HepG2 (cell line): ENCODE results near the gene C10orf90.

Experiments
- CTCF ChIP-seq: sonication (generic); formaldehyde crosslinking; IDR thresholded peaks from 2 replicates; pipeline ENCODE4 v1.5.0; 2020; ENCODE audit warnings: mild to moderate bottlenecking, missing genetic modification reagents, moderate library complexity
- HOXA7 ChIP-seq: sonication (generic); formaldehyde crosslinking; IDR thresholded peaks from 2 replicates; pipeline ENCODE4 v1.8.1; 2022; ENCODE audit warnings: mild to moderate bottlenecking, missing genetic modification reagents, moderate library complexity
- RAD21 ChIP-seq: fragments of 450-650 bp; formaldehyde crosslinking; IDR thresholded peaks from 2 replicates; pipeline ENCODE4 v1.5.0; 2020; ENCODE audit warnings: mild to moderate bottlenecking
- RAD51 ChIP-seq: fragments of 450-650 bp; IDR thresholded peaks from 2 replicates; pipeline ENCODE4 v1.6.1; 2016; ENCODE audit warnings: borderline replicate concordance
- USF2 ChIP-seq, 2 experiments: sonication (generic) in 1 of 2; formaldehyde crosslinking in 1 of 2; IDR thresholded peaks; 2 replicates each; pipeline versions ENCODE4 v1.5.1 to v1.6.1; 2011 to 2020; ENCODE audit warnings: borderline replicate concordance in 1 of 2, low read depth in 1 of 2, low read length in 1 of 2, mild to moderate bottlenecking in 1 of 2, missing genetic modification reagents in 1 of 2, moderate library complexity in 1 of 2
- YY1 ChIP-seq: IDR thresholded peaks from 2 replicates; pipeline ENCODE4 v1.6.1; 2011; ENCODE audit warnings: low read length, low read depth, moderate library complexity, mild to moderate bottlenecking; ENCODE audit not compliant: insufficient read depth, insufficient replicate concordance
- ZFP1 ChIP-seq: IDR thresholded peaks from 2 replicates; pipeline ENCODE4 v1.6.1; 2016
- ZFP36L2 ChIP-seq: sonication (generic); formaldehyde crosslinking; IDR thresholded peaks from 2 replicates; pipeline ENCODE4 v1.4.0; 2020; ENCODE audit warnings: missing genetic modification reagents
- ZNF331 ChIP-seq: sonication (generic); formaldehyde crosslinking; IDR thresholded peaks from 2 replicates; pipeline ENCODE4 v1.4.0; 2020; ENCODE audit warnings: missing genetic modification reagents
- ZNF501 ChIP-seq: sonication (generic); formaldehyde crosslinking; IDR thresholded peaks from 2 replicates; pipeline ENCODE4 v1.5.1; 2020; ENCODE audit warnings: mild to moderate bottlenecking, moderate library complexity, missing genetic modification reagents
- TF ChIP-seq, protein P1 (sequence below): sonication (generic); formaldehyde crosslinking; IDR thresholded peaks from 2 replicates; pipeline ENCODE4 v1.4.0; 2020; ENCODE audit warnings: mild to moderate bottlenecking, missing genetic modification reagents

DNA sequence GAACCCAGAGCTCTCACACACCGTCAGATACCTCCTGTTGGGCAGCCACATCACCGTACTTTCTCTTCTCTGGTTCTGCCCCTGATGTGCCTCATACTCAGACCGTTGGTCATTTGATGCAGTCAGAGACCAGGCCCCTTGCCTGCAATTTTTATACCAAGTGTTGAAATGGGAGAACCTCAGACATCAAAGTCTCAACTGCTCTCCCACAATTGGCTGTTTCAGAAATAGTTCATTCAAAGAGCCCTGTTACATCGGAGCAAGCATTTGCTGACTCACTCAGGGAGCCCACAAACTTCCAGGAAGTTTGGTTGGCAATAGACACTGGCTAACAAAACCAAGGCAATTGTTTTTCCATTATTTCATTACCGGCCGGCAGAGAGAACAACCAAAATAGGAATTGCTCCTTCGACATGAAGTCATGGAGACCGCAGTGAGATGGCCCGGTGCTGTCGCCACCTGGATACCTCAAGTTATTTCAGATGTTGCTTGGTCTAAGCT is 248.7 kb downstream of the C10orf90 start:
- TF ChIP-seq HOXA7 (CRISPR knock-in tag) (no peak), ZNF331 (CRISPR knock-in tag) (no peak), ZFP36L2 (CRISPR knock-in tag) (no peak), ZFP1 (CRISPR knock-in tag) (no peak), RAD51 (no peak), RAD21 (no peak), ZNF501 (CRISPR knock-in tag) (no peak), YY1 (no peak), CTCF (no peak), USF2 (IDR thresholded peaks at IDR 0.05; ENCODE audit: low read depth, low read length) (no peak), USF2 (CRISPR knock-in tag; IDR thresholded peaks at IDR 0.05; ENCODE audit: borderline replicate concordance) (no peak)
- TF ChIP-seq, protein P1, sequence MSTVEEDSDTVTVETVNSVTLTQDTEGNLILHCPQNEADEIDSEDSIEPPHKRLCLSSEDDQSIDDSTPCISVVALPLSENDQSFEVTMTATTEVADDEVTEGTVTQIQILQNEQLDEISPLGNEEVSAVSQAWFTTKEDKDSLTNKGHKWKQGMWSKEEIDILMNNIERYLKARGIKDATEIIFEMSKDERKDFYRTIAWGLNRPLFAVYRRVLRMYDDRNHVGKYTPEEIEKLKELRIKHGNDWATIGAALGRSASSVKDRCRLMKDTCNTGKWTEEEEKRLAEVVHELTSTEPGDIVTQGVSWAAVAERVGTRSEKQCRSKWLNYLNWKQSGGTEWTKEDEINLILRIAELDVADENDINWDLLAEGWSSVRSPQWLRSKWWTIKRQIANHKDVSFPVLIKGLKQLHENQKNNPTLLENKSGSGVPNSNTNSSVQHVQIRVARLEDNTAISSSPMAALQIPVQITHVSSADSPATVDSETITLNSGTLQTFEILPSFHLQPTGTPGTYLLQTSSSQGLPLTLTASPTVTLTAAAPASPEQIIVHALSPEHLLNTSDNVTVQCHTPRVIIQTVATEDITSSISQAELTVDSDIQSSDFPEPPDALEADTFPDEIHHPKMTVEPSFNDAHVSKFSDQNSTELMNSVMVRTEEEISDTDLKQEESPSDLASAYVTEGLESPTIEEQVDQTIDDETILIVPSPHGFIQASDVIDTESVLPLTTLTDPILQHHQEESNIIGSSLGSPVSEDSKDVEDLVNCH (CRISPR knock-in tag), result no peak
